Fibroblast of lung (primary cell): ENCODE results near the gene ARRDC1.

Experiments used
- EZH2 ChIP-seq: IDR thresholded peaks from 2 replicates; pipeline ENCODE4 v1.5.1; 2012; ENCODE audit warnings: low read length, control low read depth, mild to moderate bottlenecking; ENCODE audit errors: missing control alignments
- TF ChIP-seq, protein P1 (sequence below), 2 donors: IDR thresholded peaks in 1 of 2; conservative IDR thresholded peaks in 1 of 2; 1 replicate in 1 of 2; 2 replicates in 1 of 2; pipeline ENCODE4 v1.5.1; 2011 to 2012; ENCODE audit warnings: low read length in 2 of 2, control low read depth in 1 of 2, inconsistent platforms in 1 of 2, low read depth in 1 of 2, mild to moderate bottlenecking in 1 of 2

DNA sequence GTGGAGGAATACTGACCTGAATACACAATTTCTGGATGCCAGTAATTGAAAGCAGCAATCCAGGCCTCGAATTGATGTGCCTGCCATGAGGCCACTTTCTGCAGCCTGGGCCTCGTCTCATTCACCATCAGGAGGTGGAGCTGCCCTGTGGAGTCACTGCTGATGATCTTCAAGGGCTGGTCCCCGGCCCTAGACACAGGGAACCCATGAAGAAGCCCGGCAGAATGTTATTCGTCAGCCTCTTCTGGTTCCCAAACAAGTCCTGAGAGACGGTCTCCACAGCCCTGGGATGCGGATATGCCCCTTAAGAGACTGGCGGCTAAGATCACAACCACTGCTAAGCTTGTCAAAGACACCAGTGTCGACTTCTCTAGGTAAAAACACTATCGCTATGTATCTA lies 31.3 kb upstream of the ARRDC1 start:
- TF ChIP-seq, protein P1, sequence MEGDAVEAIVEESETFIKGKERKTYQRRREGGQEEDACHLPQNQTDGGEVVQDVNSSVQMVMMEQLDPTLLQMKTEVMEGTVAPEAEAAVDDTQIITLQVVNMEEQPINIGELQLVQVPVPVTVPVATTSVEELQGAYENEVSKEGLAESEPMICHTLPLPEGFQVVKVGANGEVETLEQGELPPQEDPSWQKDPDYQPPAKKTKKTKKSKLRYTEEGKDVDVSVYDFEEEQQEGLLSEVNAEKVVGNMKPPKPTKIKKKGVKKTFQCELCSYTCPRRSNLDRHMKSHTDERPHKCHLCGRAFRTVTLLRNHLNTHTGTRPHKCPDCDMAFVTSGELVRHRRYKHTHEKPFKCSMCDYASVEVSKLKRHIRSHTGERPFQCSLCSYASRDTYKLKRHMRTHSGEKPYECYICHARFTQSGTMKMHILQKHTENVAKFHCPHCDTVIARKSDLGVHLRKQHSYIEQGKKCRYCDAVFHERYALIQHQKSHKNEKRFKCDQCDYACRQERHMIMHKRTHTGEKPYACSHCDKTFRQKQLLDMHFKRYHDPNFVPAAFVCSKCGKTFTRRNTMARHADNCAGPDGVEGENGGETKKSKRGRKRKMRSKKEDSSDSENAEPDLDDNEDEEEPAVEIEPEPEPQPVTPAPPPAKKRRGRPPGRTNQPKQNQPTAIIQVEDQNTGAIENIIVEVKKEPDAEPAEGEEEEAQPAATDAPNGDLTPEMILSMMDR (conservative IDR thresholded peaks at IDR 0.05 in 1 of 2, IDR thresholded peaks at IDR 0.05 in 1 of 2; ENCODE audit: low read depth in 1 of 2, low read length in 2 of 2): no peak
- no peak for TF ChIP-seq EZH2
